Measurements from ENCODE around the gene FXYD6. TPM values are rescaled to one million over a fixed set of nuclear protein-coding genes. Genes with fewer than 3 reads are reported as not detected.

FXYD6 gene
- total and polyA plus RNA-seq, 9 of the 15 experiments (the other 6 are each of a cell fraction or from before 2014, with no cell fraction given) = 0.07 to 0.35 TPM; not detected in 7

GRCh38 chr11:117792241-117792640 lies 84.2 kb downstream of the FXYD6 start:
- H3K27ac ChIP-seq (ENCODE audit: extremely low read depth, low read depth, low read length) = no peak overlapping the region
- no peak for DNase-seq (ENCODE audit: extremely low read depth in 1 of 4, low spot score in 3 of 4)
- ChIA-PET CTCF (ENCODE audit: low intra/inter-chr PET ratio) (no interaction called here), POLR2A (interaction anchor here (0.6 kb wide), 1 partner anchor 785 kb away, joined by 3 read pairs; no protein-coding TSS in a partner anchor)
- in situ Hi-C loops (cut with MboI) (no loop called here), intact Hi-C loops (cut with micrococcal nuclease) (no loop called here)
- FAIRE-seq = no peak
- H4K20me1 ChIP-seq (replicated peaks; ENCODE audit: control insufficient read depth, insufficient read depth, low read length) = peaks cover 5% of the 10 kb centered on the region; the same call in 1 of the 2 replicates
- no peak overlapping the region for H3K9ac ChIP-seq (ENCODE audit: insufficient read depth in 1 of 2, low read depth in 2 of 2, low read length in 2 of 2)
- H3K4me2 ChIP-seq (ENCODE audit: insufficient read depth, low read length) = no peak overlapping the region
- no peaks in the 10 kb centered on the region for H3K36me3 ChIP-seq (ENCODE audit: control insufficient read depth, insufficient read depth, low read length)
- H3K9me1 ChIP-seq (ENCODE audit: control insufficient read depth, insufficient read depth, low read length) = no peaks in the 10 kb centered on the region
- 0% methylated on average over 5 of the region's 5 CpGs for WGBS (ENCODE audit: insufficient coverage, low coverage, missing lambda C conversion rate)
- BruUV-seq (replicated peaks) = no TSS peak
- no peaks in the 10 kb centered on the region for H3K9me3 ChIP-seq (replicated peaks; ENCODE audit: control insufficient read depth, insufficient read depth, low read depth, low read length)
- no peaks in the 10 kb centered on the region for H3K79me2 ChIP-seq (ENCODE audit: control insufficient read depth, insufficient read depth, low read length)
- peaks cover 0 to 18% of the 10 kb centered on the region in 2 experiments; a peak in 1 of 5 replicates for H3K4me1 ChIP-seq (replicated peaks in 1 of 2; ENCODE audit: control insufficient read depth in 2 of 2, insufficient read depth in 2 of 2, low read length in 2 of 2)
- peaks cover 13 to 65% of the 10 kb centered on the region in 2 experiments; a peak in 4 of 5 replicates for H3K27me3 ChIP-seq (ENCODE audit: control insufficient read depth in 2 of 2, insufficient read depth in 2 of 2, low read length in 2 of 2)
- no peak overlapping the region for H2AFZ ChIP-seq (ENCODE audit: low read depth, low read length)
- TF ChIP-seq BMI1 (IDR thresholded peaks at IDR 0.05; ENCODE audit: low read length) (no peak), TRIM25 (IDR thresholded peaks at IDR 0.05; ENCODE audit: borderline replicate concordance) (no peak), ESRRB (CRISPR knock-in tag; IDR thresholded peaks at IDR 0.05; ENCODE audit: borderline replicate concordance) (no peak), ZNF324 (CRISPR knock-in tag; IDR thresholded peaks at IDR 0.05) (no peak), CREBBP (IDR thresholded peaks at IDR 0.05; ENCODE audit: low read depth, low read length) (no peak), KAT2B (IDR thresholded peaks at IDR 0.05; ENCODE audit: low read depth, low read length) (no peak), EP400 (IDR thresholded peaks at IDR 0.05) (no peak), BRF2 (IDR thresholded peaks at IDR 0.05; ENCODE audit: borderline replicate concordance, insufficient read depth, insufficient read length) (no peak), ZNF589 (CRISPR knock-in tag; IDR thresholded peaks at IDR 0.05; ENCODE audit: low read depth) (no peak), MAFF (IDR thresholded peaks at IDR 0.05; ENCODE audit: low read length) (no peak), BHLHE40 (IDR thresholded peaks at IDR 0.05; ENCODE audit: low read length) (no peak)
- no peak for ATAC-seq
- H3K4me3 ChIP-seq = no peak overlapping the region

Measured in K562 (cell line).